ENCODE measurements around the gene UBA5.

DNA sequence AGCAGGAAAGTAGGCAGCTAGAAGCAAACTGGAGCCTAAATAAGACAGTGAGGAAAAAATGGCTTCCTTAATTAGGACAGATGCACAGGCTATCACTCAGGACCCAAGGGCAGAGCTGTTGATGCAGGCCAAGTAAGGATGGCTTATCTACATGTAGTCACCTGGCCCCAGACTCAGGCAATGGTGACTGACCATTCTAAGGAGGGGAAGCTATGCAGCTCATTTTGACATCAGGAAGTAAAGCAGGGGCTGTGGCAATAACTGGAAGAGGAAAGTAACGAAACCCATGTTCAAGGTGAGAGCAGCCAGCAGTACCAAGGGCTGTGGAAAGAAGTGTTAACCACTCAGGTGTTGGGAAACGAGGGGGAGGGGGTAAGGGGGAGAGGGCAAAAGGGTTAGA lies 16.8 kb upstream of the UBA5 start:
- TF ChIP-seq CTCF (IDR thresholded peaks at IDR 0.05), result no peak
- TF ChIP-seq, protein P1, sequence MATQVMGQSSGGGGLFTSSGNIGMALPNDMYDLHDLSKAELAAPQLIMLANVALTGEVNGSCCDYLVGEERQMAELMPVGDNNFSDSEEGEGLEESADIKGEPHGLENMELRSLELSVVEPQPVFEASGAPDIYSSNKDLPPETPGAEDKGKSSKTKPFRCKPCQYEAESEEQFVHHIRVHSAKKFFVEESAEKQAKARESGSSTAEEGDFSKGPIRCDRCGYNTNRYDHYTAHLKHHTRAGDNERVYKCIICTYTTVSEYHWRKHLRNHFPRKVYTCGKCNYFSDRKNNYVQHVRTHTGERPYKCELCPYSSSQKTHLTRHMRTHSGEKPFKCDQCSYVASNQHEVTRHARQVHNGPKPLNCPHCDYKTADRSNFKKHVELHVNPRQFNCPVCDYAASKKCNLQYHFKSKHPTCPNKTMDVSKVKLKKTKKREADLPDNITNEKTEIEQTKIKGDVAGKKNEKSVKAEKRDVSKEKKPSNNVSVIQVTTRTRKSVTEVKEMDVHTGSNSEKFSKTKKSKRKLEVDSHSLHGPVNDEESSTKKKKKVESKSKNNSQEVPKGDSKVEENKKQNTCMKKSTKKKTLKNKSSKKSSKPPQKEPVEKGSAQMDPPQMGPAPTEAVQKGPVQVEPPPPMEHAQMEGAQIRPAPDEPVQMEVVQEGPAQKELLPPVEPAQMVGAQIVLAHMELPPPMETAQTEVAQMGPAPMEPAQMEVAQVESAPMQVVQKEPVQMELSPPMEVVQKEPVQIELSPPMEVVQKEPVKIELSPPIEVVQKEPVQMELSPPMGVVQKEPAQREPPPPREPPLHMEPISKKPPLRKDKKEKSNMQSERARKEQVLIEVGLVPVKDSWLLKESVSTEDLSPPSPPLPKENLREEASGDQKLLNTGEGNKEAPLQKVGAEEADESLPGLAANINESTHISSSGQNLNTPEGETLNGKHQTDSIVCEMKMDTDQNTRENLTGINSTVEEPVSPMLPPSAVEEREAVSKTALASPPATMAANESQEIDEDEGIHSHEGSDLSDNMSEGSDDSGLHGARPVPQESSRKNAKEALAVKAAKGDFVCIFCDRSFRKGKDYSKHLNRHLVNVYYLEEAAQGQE (IDR thresholded peaks at IDR 0.05; ENCODE audit: insufficient read depth in 1 of 2, low read depth in 2 of 2, low read length in 1 of 2), result no peak
- no peak for TF ChIP-seq POLR2AphosphoS5 (IDR thresholded peaks at IDR 0.05; ENCODE audit: low read depth, low read length)
